Mammary epithelial cell (primary cell): Measurements from ENCODE around the gene PIGK.

Experiments used
- EZH2 ChIP-seq: IDR thresholded peaks from 2 replicates; pipeline ENCODE4 v1.6.1; 2012; ENCODE audit warnings: low read length, inconsistent platforms, borderline replicate concordance
- TF ChIP-seq, protein P1 (sequence below), 2 donors: IDR thresholded peaks in 1 of 2; conservative IDR thresholded peaks in 1 of 2; 2 replicates each; pipeline ENCODE4 v1.5.1; 2011 to 2012; ENCODE audit warnings: inconsistent platforms in 2 of 2, low read length in 2 of 2, mild to moderate bottlenecking in 2 of 2, control low read depth in 1 of 2, low read depth in 1 of 2; ENCODE audit not compliant: insufficient read depth in 1 of 2; ENCODE audit errors: extremely low read depth in 1 of 2

DNA sequence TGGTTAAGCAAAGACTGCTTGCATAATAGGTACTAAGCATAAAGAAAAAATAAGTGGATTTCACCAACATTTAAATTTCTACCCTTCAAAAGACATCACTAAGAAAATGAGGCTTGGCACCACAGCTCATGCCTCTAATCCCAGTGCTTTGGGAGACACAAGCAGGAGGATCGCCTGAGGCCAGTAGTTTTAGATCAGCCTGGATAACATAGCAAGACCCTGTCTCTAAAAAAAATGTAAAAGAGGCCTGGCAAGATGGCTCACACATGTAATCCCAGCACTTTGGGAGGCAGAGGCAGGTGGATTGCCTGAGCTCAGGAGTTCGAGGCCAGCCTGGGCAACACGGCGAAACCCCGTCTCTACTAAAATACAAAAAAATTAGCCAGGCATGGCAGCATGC lies 73.0 kb downstream of the PIGK start:
- TF ChIP-seq, protein P1, sequence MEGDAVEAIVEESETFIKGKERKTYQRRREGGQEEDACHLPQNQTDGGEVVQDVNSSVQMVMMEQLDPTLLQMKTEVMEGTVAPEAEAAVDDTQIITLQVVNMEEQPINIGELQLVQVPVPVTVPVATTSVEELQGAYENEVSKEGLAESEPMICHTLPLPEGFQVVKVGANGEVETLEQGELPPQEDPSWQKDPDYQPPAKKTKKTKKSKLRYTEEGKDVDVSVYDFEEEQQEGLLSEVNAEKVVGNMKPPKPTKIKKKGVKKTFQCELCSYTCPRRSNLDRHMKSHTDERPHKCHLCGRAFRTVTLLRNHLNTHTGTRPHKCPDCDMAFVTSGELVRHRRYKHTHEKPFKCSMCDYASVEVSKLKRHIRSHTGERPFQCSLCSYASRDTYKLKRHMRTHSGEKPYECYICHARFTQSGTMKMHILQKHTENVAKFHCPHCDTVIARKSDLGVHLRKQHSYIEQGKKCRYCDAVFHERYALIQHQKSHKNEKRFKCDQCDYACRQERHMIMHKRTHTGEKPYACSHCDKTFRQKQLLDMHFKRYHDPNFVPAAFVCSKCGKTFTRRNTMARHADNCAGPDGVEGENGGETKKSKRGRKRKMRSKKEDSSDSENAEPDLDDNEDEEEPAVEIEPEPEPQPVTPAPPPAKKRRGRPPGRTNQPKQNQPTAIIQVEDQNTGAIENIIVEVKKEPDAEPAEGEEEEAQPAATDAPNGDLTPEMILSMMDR (conservative IDR thresholded peaks at IDR 0.05 in 1 of 2, IDR thresholded peaks at IDR 0.05 in 1 of 2; ENCODE audit: extremely low read depth in 1 of 2, insufficient read depth in 1 of 2, low read depth in 1 of 2, low read length in 2 of 2) = no peak
- TF ChIP-seq EZH2 = no peak
